ENCODE data around the gene CNNM1.

The CNNM1 gene

GRCh38 chr10:99353182-99353581 lies 24.0 kb downstream of the CNNM1 start:
- FAIRE-seq (no peak), DNase-seq (ENCODE audit: insufficient read length, low spot score) (no peak)
- no peak for TF ChIP-seq CTCF (IDR thresholded peaks at IDR 0.05; ENCODE audit: insufficient read depth, missing control alignments)

GRCh38 chr10:99357691-99358090 lies 28.5 kb downstream of the CNNM1 start:
- FAIRE-seq (no peak), DNase-seq (ENCODE audit: insufficient read length, low spot score) (no peak)
- TF ChIP-seq CTCF (IDR thresholded peaks at IDR 0.05; ENCODE audit: insufficient read depth, missing control alignments): no peak

GRCh38 chr10:99358101-99358500 lies 28.9 kb downstream of the CNNM1 start:
- no peak for DNase-seq (ENCODE audit: insufficient read length, low spot score)
- TF ChIP-seq CTCF (IDR thresholded peaks at IDR 0.05; ENCODE audit: insufficient read depth, missing control alignments): no peak
- FAIRE-seq: no peak

- no peak for TF ChIP-seq CTCF (IDR thresholded peaks at IDR 0.05; ENCODE audit: insufficient read depth, missing control alignments)
- no peak for FAIRE-seq
- DNase-seq (ENCODE audit: insufficient read length, low spot score): no peak
Observed at GRCh38 chr10:99360934-99361333, 31.8 kb downstream of the CNNM1 start.

- FAIRE-seq: no peak
- no peak for TF ChIP-seq CTCF (IDR thresholded peaks at IDR 0.05; ENCODE audit: insufficient read depth, missing control alignments)
- no peak for DNase-seq (ENCODE audit: insufficient read length, low spot score)
Observed at GRCh38 chr10:99364125-99364524, 35.0 kb downstream of the CNNM1 start.

GRCh38 chr10:99365311-99365710 lies 36.2 kb downstream of the CNNM1 start:
- FAIRE-seq: no peak
- TF ChIP-seq CTCF (IDR thresholded peaks at IDR 0.05; ENCODE audit: insufficient read depth, missing control alignments): no peak
- DNase-seq (ENCODE audit: insufficient read length, low spot score): no peak

GRCh38 chr10:99365736-99366135 lies 36.6 kb downstream of the CNNM1 start:
- FAIRE-seq (no peak), DNase-seq (ENCODE audit: insufficient read length, low spot score) (no peak)
- TF ChIP-seq CTCF (IDR thresholded peaks at IDR 0.05; ENCODE audit: insufficient read depth, missing control alignments): no peak

All from D721Med (cell line).